GM21423 (cell line): ENCODE data around the gene ATP1B3.
"Not testable (repeated sequence)": the region's sequence is repeated elsewhere in the genome, so short reads cannot be mapped to it uniquely, and the experiment has no call there.

Experiments used
- ATAC-seq: cut with Tn5 transposase; IDR thresholded peaks from one replicate; pipeline ENCODE4 v1.9.1; 2021; ENCODE audit warnings: mild to moderate bottlenecking, moderate library complexity; ENCODE audit not compliant: unreplicated experiment

ATP1B3 gene

GRCh38 chr3:141860086-141860669 lies 16.3 kb upstream of the ATP1B3 start:
- ATAC-seq = no peak

- ATAC-seq = no peak
Measured at GRCh38 chr3:141860766-141861513, 15.5 kb upstream of the ATP1B3 start.

GRCh38 chr3:141862279-141862816 lies 14.1 kb upstream of the ATP1B3 start:
- ATAC-seq = no peak

GRCh38 chr3:141863491-141863890 lies 13.0 kb upstream of the ATP1B3 start:
- no peak for ATAC-seq

GRCh38 chr3:141864281-141864970 lies 12.0 kb upstream of the ATP1B3 start:
- no peak for ATAC-seq

- no peak for ATAC-seq
Measured at GRCh38 chr3:141865101-141865500, 11.3 kb upstream of the ATP1B3 start.

GRCh38 chr3:141870091-141870687 lies 6.3 kb upstream of the ATP1B3 start:
- no peak for ATAC-seq

- ATAC-seq = peak; percentile 48
Measured at GRCh38 chr3:141875374-141875892, 1.0 kb upstream of the ATP1B3 start.

- ATAC-seq = peak; percentile 36
Measured at GRCh38 chr3:141875893-141876380, 506 bp upstream of the ATP1B3 start.

- ATAC-seq = peak; percentile 17
Measured at GRCh38 chr3:141876891-141877621, 613 bp downstream of the ATP1B3 start.

GRCh38 chr3:141877911-141878310 lies 1.5 kb downstream of the ATP1B3 start:
- ATAC-seq = no peak

- ATAC-seq = no peak
Measured at GRCh38 chr3:141878326-141878725, 1.9 kb downstream of the ATP1B3 start.

- no peak for ATAC-seq
Measured at GRCh38 chr3:141878817-141879216, 2.4 kb downstream of the ATP1B3 start.

GRCh38 chr3:141881702-141882101 lies 5.3 kb downstream of the ATP1B3 start:
- ATAC-seq = no peak

- ATAC-seq = no peak
Measured at GRCh38 chr3:141887051-141887450, 10.6 kb downstream of the ATP1B3 start.

GRCh38 chr3:141888548-141888947 lies 12.1 kb downstream of the ATP1B3 start:
- ATAC-seq = not testable (repeated sequence)

- no peak for ATAC-seq
Measured at GRCh38 chr3:141894524-141895176, 18.2 kb downstream of the ATP1B3 start.

GRCh38 chr3:141895731-141896130 lies 19.3 kb downstream of the ATP1B3 start:
- no peak for ATAC-seq

- ATAC-seq = no peak
Measured at GRCh38 chr3:141898908-141899307, 22.5 kb downstream of the ATP1B3 start.

GRCh38 chr3:141900343-141900742 lies 23.9 kb downstream of the ATP1B3 start:
- no peak for ATAC-seq
